Endodermal cell (in vitro differentiated cells): ENCODE results near the gene ST3GAL5. TPM values are rescaled to one million over a fixed set of nuclear protein-coding genes. Genes with fewer than 3 reads are reported as not detected.
"Not testable (repeated sequence)": the region's sequence is repeated elsewhere in the genome, so short reads cannot be mapped to it uniquely, and the experiment has no call there.

Experiments used
- DNase-seq: peaks from one replicate; pipeline ENCODE4 v3.0.0-alpha.2; 2017
- H3K27ac ChIP-seq: 2 replicates; pipeline ENCODE4 v1.5.1; 2013; ENCODE audit warnings: mild to moderate bottlenecking, low read depth, low read length, moderate library complexity
- H3K27me3 ChIP-seq: 2 replicates; pipeline ENCODE4 v1.6.1; 2013; ENCODE audit warnings: mild to moderate bottlenecking, low read length, moderate library complexity; ENCODE audit not compliant: insufficient read depth, control insufficient read depth, poor library complexity, severe bottlenecking
- H3K36me3 ChIP-seq: 2 replicates; pipeline ENCODE4 v1.7.0; 2013; ENCODE audit warnings: mild to moderate bottlenecking, low read length, moderate library complexity; ENCODE audit not compliant: control insufficient read depth, insufficient read depth
- H3K4me1 ChIP-seq: one replicate; pipeline ENCODE4 v1.7.0; 2013; ENCODE audit warnings: low read length; ENCODE audit not compliant: control insufficient read depth, insufficient read depth
- H3K4me3 ChIP-seq: 2 replicates; pipeline ENCODE4 v1.5.1; 2013; ENCODE audit warnings: mild to moderate bottlenecking, low read length, moderate library complexity
- H3K9ac ChIP-seq: 2 replicates; pipeline ENCODE4 v1.6.1; 2013; ENCODE audit warnings: mild to moderate bottlenecking, low read length, moderate library complexity; ENCODE audit not compliant: poor library complexity, severe bottlenecking; ENCODE audit errors: extremely low read depth
- H3K9me3 ChIP-seq: 2 replicates; pipeline ENCODE4 v1.6.1; 2013; ENCODE audit warnings: mild to moderate bottlenecking, low read length, moderate library complexity; ENCODE audit not compliant: control insufficient read depth
- H3K27ac Mint-ChIP-seq: 2 replicates; pipeline ENCODE4 v1.8.0; 2020; ENCODE audit warnings: mixed read lengths
- H3K27me3 Mint-ChIP-seq: 2 replicates; pipeline ENCODE4 v1.8.0; 2021; ENCODE audit warnings: mild to moderate bottlenecking, mixed read lengths; ENCODE audit not compliant: insufficient read depth
- H3K36me3 Mint-ChIP-seq: 2 replicates; pipeline ENCODE4 v1.8.0; 2020; ENCODE audit warnings: low read depth, mixed read lengths
- H3K4me1 Mint-ChIP-seq: 2 replicates; pipeline ENCODE4 v1.8.0; 2020; ENCODE audit warnings: mixed read lengths
- H3K4me3 Mint-ChIP-seq: 2 replicates; pipeline ENCODE4 v1.8.0; 2020; ENCODE audit warnings: mild to moderate bottlenecking, moderate library complexity, mixed read lengths
- H3K9me3 Mint-ChIP-seq: 2 replicates; pipeline ENCODE4 v1.8.0; 2020; ENCODE audit warnings: mild to moderate bottlenecking, mixed read lengths
- CTCF ChIP-seq: fragments of 200-600 bp; sonication (generic); conservative IDR thresholded peaks from 2 replicates; pipeline ENCODE4 v1.5.0; 2021; ENCODE audit warnings: antibody characterized with exemption, mild to moderate bottlenecking
- WGBS, 2 experiments: methylation state at CpG; one replicate each; pipeline versions ENCODE4 v1.1.5 to v1.1.7; 2013; ENCODE audit warnings: missing lambda C conversion rate in 2 of 2, mixed read lengths in 1 of 2; ENCODE audit not compliant: insufficient coverage in 1 of 2, insufficient read length in 1 of 2; 5-methylcytosine and 5-hydroxymethylcytosine counted together
- total RNA-seq, 2 donors: library from RNA; stranded (reverse); fragmentation: NEBNext Ultra II Directional in 1 of 2; extraction: Animal tissue kit (Norgen Biotek cat#: 25700) in 1 of 2; gene quantifications; 2 replicates in 1 of 2; 3 replicates in 1 of 2; pipeline ENCODE4 v1.2.1, GENCODE V29; 2021

Gene ST3GAL5
- total RNA-seq, 2 donors from 2014 or later = 26.6 to 27.4 TPM

DNA sequence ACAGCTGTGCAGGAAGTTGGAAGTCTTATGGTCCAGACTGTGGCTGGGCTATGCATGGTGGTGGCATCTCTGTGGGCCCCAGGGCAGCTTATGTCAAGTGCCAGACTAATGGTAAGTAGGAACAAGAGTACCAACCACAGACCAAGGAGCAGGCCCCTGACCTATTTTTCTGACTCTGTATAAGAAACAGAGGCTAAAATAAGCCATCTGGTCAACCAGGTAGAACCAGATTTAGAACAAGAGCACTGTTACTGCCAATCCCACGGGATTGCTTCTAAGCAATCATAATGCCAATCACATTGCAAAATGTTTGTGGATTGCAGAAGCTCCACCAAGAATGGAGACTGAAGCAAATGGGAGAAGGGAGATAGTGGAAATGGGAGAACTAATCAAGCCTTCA is 11.1 kb upstream of the ST3GAL5 start:
- no peak overlapping the region for H3K27ac Mint-ChIP-seq
- Histone ChIP-seq H3K4me3 (no peak overlapping the region), H3K27me3 (no peaks in the 10 kb centered on the region), H3K36me3 (no peaks in the 10 kb centered on the region), H3K4me1 (no peaks in the 10 kb centered on the region), H3K9me3 (peaks cover 17% of the 10 kb centered on the region), H3K9ac (no peak overlapping the region), H3K27ac (no peak overlapping the region)
- peaks cover 20% of the 10 kb centered on the region for H3K9me3 Mint-ChIP-seq
- H3K4me3 Mint-ChIP-seq = no peak overlapping the region
- WGBS, 2 experiments = 96 to 100% methylated on average over 1 of the region's 1 CpG
- peaks cover 2% of the 10 kb centered on the region for H3K36me3 Mint-ChIP-seq
- DNase-seq = no peak
- H3K4me1 Mint-ChIP-seq = peaks cover 14% of the 10 kb centered on the region
- TF ChIP-seq CTCF = no peak
- H3K27me3 Mint-ChIP-seq = no peaks in the 10 kb centered on the region

GRCh38 chr2:85899284-85899683 is 10.5 kb upstream of the ST3GAL5 start:
- Histone ChIP-seq H3K27ac (no peak overlapping the region), H3K9ac (no peak overlapping the region), H3K9me3 (peaks cover 23% of the 10 kb centered on the region), H3K4me1 (no peaks in the 10 kb centered on the region), H3K36me3 (no peaks in the 10 kb centered on the region), H3K27me3 (no peaks in the 10 kb centered on the region), H3K4me3 (no peak overlapping the region)
- Mint-ChIP-seq H3K27me3 (no peaks in the 10 kb centered on the region), H3K9me3 (peaks cover 26% of the 10 kb centered on the region), H3K36me3 (peaks cover 2% of the 10 kb centered on the region), H3K4me1 (peaks cover 14% of the 10 kb centered on the region), H3K27ac (no peak overlapping the region), H3K4me3 (no peak overlapping the region)
- no peak for DNase-seq
- WGBS, 2 experiments = 89 to 100% methylated on average over 1 of the region's 1 CpG
- no peak for TF ChIP-seq CTCF

- TF ChIP-seq CTCF = no peak
- H3K9me3 ChIP-seq = peaks cover 23% of the 10 kb centered on the region
- no peak overlapping the region for H3K9ac ChIP-seq
- H3K36me3 Mint-ChIP-seq = peaks cover 2% of the 10 kb centered on the region
- H3K27me3 ChIP-seq = no peaks in the 10 kb centered on the region
- no peaks in the 10 kb centered on the region for H3K36me3 ChIP-seq
- H3K4me3 Mint-ChIP-seq = no peak overlapping the region
- peaks cover 28% of the 10 kb centered on the region for H3K9me3 Mint-ChIP-seq
- H3K4me1 ChIP-seq = no peaks in the 10 kb centered on the region
- H3K27ac Mint-ChIP-seq = no peak overlapping the region
- no peak overlapping the region for H3K4me3 ChIP-seq
- peaks cover 15% of the 10 kb centered on the region for H3K4me1 Mint-ChIP-seq
- no peak for DNase-seq
- H3K27me3 Mint-ChIP-seq = no peaks in the 10 kb centered on the region
- WGBS, 2 experiments = 100% methylated on average over 1 of the region's 1 CpG; no CpG with 5 or more reads in 1 of the 2 experiments
- no peak overlapping the region for H3K27ac ChIP-seq
Measured at GRCh38 chr2:85898881-85899280, 10.1 kb upstream of the ST3GAL5 start.

DNA sequence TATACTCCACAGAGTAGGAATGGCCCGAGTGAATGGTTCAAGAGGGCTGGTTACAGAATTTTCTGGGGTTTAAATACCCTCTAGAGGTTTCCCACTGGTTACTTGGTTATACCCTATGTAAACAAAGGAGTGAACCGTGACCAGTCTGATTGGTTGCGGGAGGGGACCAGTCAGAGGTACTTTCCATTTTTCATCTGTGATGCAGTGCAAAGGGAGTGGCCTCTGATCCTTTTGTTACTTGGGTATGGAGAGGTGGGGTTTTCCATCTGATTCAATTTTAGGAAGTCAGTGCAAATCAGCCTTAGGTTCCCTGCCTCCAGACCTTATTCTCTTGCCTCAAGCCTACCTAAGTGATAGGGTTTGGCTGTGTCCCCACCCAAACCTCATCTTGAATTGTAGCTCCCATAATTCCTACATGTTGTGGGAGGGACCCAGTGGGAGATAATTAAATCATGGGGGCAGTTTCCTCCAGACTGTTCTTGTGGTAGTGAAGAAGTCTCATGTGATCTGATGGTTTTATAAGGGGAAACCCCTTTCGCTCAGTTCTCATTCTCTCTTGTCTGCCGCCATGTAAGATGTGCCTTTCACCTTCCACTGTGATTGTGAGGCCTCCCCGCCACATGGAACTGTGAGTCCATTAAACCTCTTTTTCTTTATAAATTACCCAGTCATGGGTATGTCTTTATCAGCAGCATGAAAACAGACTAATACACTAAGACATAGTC is 5.9 kb upstream of the ST3GAL5 start:
- not testable (repeated sequence) for H3K27me3 ChIP-seq, H3K36me3 Mint-ChIP-seq, H3K4me3 ChIP-seq, H3K27ac ChIP-seq, H3K27ac Mint-ChIP-seq, H3K27me3 Mint-ChIP-seq, H3K9ac ChIP-seq, DNase-seq, H3K4me3 Mint-ChIP-seq, H3K36me3 ChIP-seq, H3K4me1 ChIP-seq
- peaks cover 28% of the 10 kb centered on the region for H3K9me3 Mint-ChIP-seq
- H3K4me1 Mint-ChIP-seq = peaks cover 24% of the 10 kb centered on the region
- 94 to 96% methylated on average over 3 to 6 of the region's 6 CpGs for WGBS, 2 experiments
- H3K9me3 ChIP-seq = peaks cover 23% of the 10 kb centered on the region
